ENCODE measurements around the gene HUS1.
"Not testable (repeated sequence)": the region's sequence is repeated elsewhere in the genome, so short reads cannot be mapped to it uniquely, and the experiment has no call there.

The HUS1 gene

GRCh38 chr7:47943676-47944474 lies 35.5 kb downstream of the HUS1 start:
- no peak for DNase-seq

GRCh38 chr7:47942651-47943050 lies 36.8 kb downstream of the HUS1 start:
- not testable (repeated sequence) for DNase-seq

- DNase-seq, result no peak
Measured at GRCh38 chr7:47942132-47942531, 37.3 kb downstream of the HUS1 start.

GRCh38 chr7:47941136-47941844 lies 38.1 kb downstream of the HUS1 start:
- no peak for DNase-seq

- no peak for DNase-seq
Measured at GRCh38 chr7:47940088-47941013, 39.1 kb downstream of the HUS1 start.

GRCh38 chr7:47939425-47940036 lies 39.9 kb downstream of the HUS1 start:
- DNase-seq, result no peak

GRCh38 chr7:47938574-47939165 lies 40.7 kb downstream of the HUS1 start:
- DNase-seq, result no peak

- no peak for DNase-seq
Measured at GRCh38 chr7:47937711-47938573, 41.5 kb downstream of the HUS1 start.

GRCh38 chr7:47937065-47937687 lies 42.2 kb downstream of the HUS1 start:
- DNase-seq, result no peak

- DNase-seq, result no peak
Measured at GRCh38 chr7:47936323-47936722, 43.1 kb downstream of the HUS1 start.

GRCh38 chr7:47935336-47935735 lies 44.1 kb downstream of the HUS1 start:
- no peak for DNase-seq

GRCh38 chr7:47934831-47935230 lies 44.6 kb downstream of the HUS1 start:
- DNase-seq, result no peak

GRCh38 chr7:47933215-47933614 lies 46.2 kb downstream of the HUS1 start:
- DNase-seq, result no peak

GRCh38 chr7:47932466-47933037 lies 46.9 kb downstream of the HUS1 start:
- no peak for DNase-seq

GRCh38 chr7:47932016-47932415 lies 47.4 kb downstream of the HUS1 start:
- no peak for DNase-seq

GRCh38 chr7:47931005-47932004 lies 48.1 kb downstream of the HUS1 start:
- DNase-seq, result no peak

- DNase-seq, result no peak
Measured at GRCh38 chr7:47924266-47924665, 55.1 kb downstream of the HUS1 start.

GRCh38 chr7:47923081-47923875 lies 56.1 kb downstream of the HUS1 start:
- not testable (repeated sequence) for DNase-seq

Data from Kasumi-1 (cell line).